SKM-1 (cell line): ENCODE results near the gene KLHL1.

Source experiments
- DNase-seq: peaks from one replicate; lab custom pipeline; 2025; ENCODE audit not compliant: unreplicated experiment; lab: John Stamatoyannopoulos, UW

Gene KLHL1

GRCh38 chr13:70022646-70023045 lies 85.6 kb downstream of the KLHL1 start:
- no peak for DNase-seq

- DNase-seq: no peak
These were observed 92.1 kb downstream of the KLHL1 start for GRCh38 chr13:70016116-70016515.

GRCh38 chr13:70014337-70014736 lies 93.9 kb downstream of the KLHL1 start:
- DNase-seq: no peak

- no peak for DNase-seq
These were observed 108.4 kb downstream of the KLHL1 start for GRCh38 chr13:69999875-70000274.

GRCh38 chr13:69997061-69997460 lies 111.2 kb downstream of the KLHL1 start:
- no peak for DNase-seq

- no peak for DNase-seq
These were observed 127.5 kb downstream of the KLHL1 start for GRCh38 chr13:69980799-69981198.

- DNase-seq: no peak
These were observed 132.8 kb downstream of the KLHL1 start for GRCh38 chr13:69975496-69975895.

- no peak for DNase-seq
These were observed 137.7 kb downstream of the KLHL1 start for GRCh38 chr13:69970520-69970919.

GRCh38 chr13:69959046-69959445 lies 149.2 kb downstream of the KLHL1 start:
- no peak for DNase-seq

GRCh38 chr13:69956839-69957238 lies 151.4 kb downstream of the KLHL1 start:
- DNase-seq: no peak

GRCh38 chr13:69956349-69956748 lies 151.9 kb downstream of the KLHL1 start:
- DNase-seq: no peak

- no peak for DNase-seq
These were observed 153.0 kb downstream of the KLHL1 start for GRCh38 chr13:69955271-69955670.

GRCh38 chr13:69951412-69951811 lies 156.8 kb downstream of the KLHL1 start:
- no peak for DNase-seq

- DNase-seq: no peak
These were observed 158.1 kb downstream of the KLHL1 start for GRCh38 chr13:69950160-69950559.

- no peak for DNase-seq
These were observed 160.2 kb downstream of the KLHL1 start for GRCh38 chr13:69948016-69948415.

- no peak for DNase-seq
These were observed 160.7 kb downstream of the KLHL1 start for GRCh38 chr13:69947582-69947981.

- DNase-seq: no peak
These were observed 161.7 kb downstream of the KLHL1 start for GRCh38 chr13:69946511-69946910.

- DNase-seq: no peak
These were observed 173.2 kb downstream of the KLHL1 start for GRCh38 chr13:69935043-69935442.

- no peak for DNase-seq
These were observed 180.0 kb downstream of the KLHL1 start for GRCh38 chr13:69928262-69928661.

GRCh38 chr13:69921156-69921555 lies 187.1 kb downstream of the KLHL1 start:
- DNase-seq: no peak

GRCh38 chr13:69912630-69913029 lies 195.6 kb downstream of the KLHL1 start:
- DNase-seq: no peak

GRCh38 chr13:69910800-69911199 lies 197.5 kb downstream of the KLHL1 start:
- no peak for DNase-seq

GRCh38 chr13:69904784-69905183 lies 203.5 kb downstream of the KLHL1 start:
- no peak for DNase-seq

GRCh38 chr13:69903081-69903480 lies 205.2 kb downstream of the KLHL1 start:
- DNase-seq: no peak
